GM12878 (cell line): ENCODE measurements around the gene PGBD5. TPM values are rescaled to one million over a fixed set of nuclear protein-coding genes. Genes with fewer than 3 reads are reported as not detected.

Experiments
- ATAC-seq: fragments of 200-7000 bp; cut with Tn5 transposase; 3 replicates; pipeline ENCODE4 v1.9.1; 2020; ENCODE audit warnings: mild to moderate bottlenecking, moderate library complexity
- BruUV-seq: library from RNA; stranded (reverse); fragments of 400-500 nt; replicated peaks from 2 replicates; lab custom pipeline; 2021; lab: Mats Ljungman, UMichigan
- CTCF ChIA-PET: fragments of 300-600 bp; sonication (Branson Sonifier 250); formaldehyde crosslinking; extraction: SDS; loops from one replicate; lab custom pipeline; 2021; ENCODE audit warnings: inconsistent platforms; lab: Yijun Ruan, JAX
- POLR2A ChIA-PET: fragments of 350-600 bp; formaldehyde crosslinking; extraction: SDS; loops from one replicate; lab custom pipeline; 2021; ENCODE audit warnings: inconsistent platforms; lab: Charles Lee
- RAD21 ChIA-PET: fragments of 300-600 bp; sonication (Branson Sonifier 250); formaldehyde crosslinking; loops from one replicate; lab custom pipeline; 2023; ENCODE audit warnings: antibody characterized with exemption; ENCODE audit not compliant: unreplicated experiment; lab: Charles Lee
- SMC1A ChIA-PET: fragments of 300-600 bp; sonication (Branson Sonifier 250); formaldehyde crosslinking; loops from one replicate; lab custom pipeline; 2023; ENCODE audit not compliant: unreplicated experiment, uncharacterized antibody; lab: Charles Lee
- DNase-seq: peaks from one replicate; pipeline ENCODE4 v3.0.0-alpha.2; 2011; ENCODE audit warnings: low read depth, low spot score
- FAIRE-seq: peaks from 3 replicates; lab custom pipeline; 2011; peaks lifted over from hg19 to GRCh38; lab: Jason Lieb, UNC
- H2AFZ ChIP-seq: 2 replicates; pipeline ENCODE4 v1.6.0; 2011; ENCODE audit warnings: low read depth, low read length, control low read depth; ENCODE audit not compliant: control insufficient read depth
- H3K27ac ChIP-seq: 2 replicates; pipeline ENCODE4 v1.5.1; 2011; ENCODE audit warnings: control low read depth; ENCODE audit not compliant: control insufficient read depth, insufficient read depth
- H3K27me3 ChIP-seq, 2 experiments: replicated peaks in 1 of 2; 2 replicates each; pipeline versions ENCODE4 v1.6.0 to v1.6.1; 2011; ENCODE audit warnings: low read length in 1 of 2; ENCODE audit not compliant: control insufficient read depth in 2 of 2, insufficient read depth in 2 of 2
- H3K36me3 ChIP-seq, 2 experiments: 2 replicates each; pipeline ENCODE4 v1.5.1; 2011; ENCODE audit warnings: low read length in 1 of 2; ENCODE audit not compliant: control insufficient read depth in 2 of 2, insufficient read depth in 2 of 2
- H3K4me1 ChIP-seq: 2 replicates; pipeline ENCODE4 v1.6.1; 2011; ENCODE audit warnings: mild to moderate bottlenecking, low read length, moderate library complexity, mixed read lengths; ENCODE audit not compliant: control insufficient read depth, insufficient read depth
- H3K4me2 ChIP-seq: 2 replicates; pipeline ENCODE4 v1.6.0; 2011; ENCODE audit warnings: control low read depth; ENCODE audit not compliant: control insufficient read depth, insufficient read depth
- H3K4me3 ChIP-seq: fragments of 200-600 bp; sonication (generic); 2 replicates; pipeline ENCODE4 v1.5.1; 2016
- H3K79me2 ChIP-seq: 2 replicates; pipeline ENCODE4 v1.6.0; 2011; ENCODE audit warnings: low read length; ENCODE audit not compliant: control insufficient read depth, insufficient read depth
- H3K9ac ChIP-seq: 2 replicates; pipeline ENCODE4 v1.8.0; 2011; ENCODE audit warnings: low read length, control low read depth, mixed read lengths; ENCODE audit not compliant: control insufficient read depth, insufficient read depth
- H3K9me3 ChIP-seq: replicated peaks from 3 replicates; pipeline ENCODE4 v1.5.1; 2011; ENCODE audit warnings: mild to moderate bottlenecking, low read length; ENCODE audit not compliant: control insufficient read depth, insufficient read depth
- H4K20me1 ChIP-seq: 2 replicates; pipeline ENCODE4 v1.6.0; 2011; ENCODE audit not compliant: control insufficient read depth, insufficient read depth
- BRCA1 ChIP-seq: IDR thresholded peaks from 2 replicates; pipeline ENCODE4 v1.6.1; 2011; ENCODE audit warnings: low read depth, low read length, improper control_type of control experiment
- PBX3 ChIP-seq: IDR thresholded peaks from 2 replicates; pipeline ENCODE4 v1.6.1; 2011; ENCODE audit warnings: mild to moderate bottlenecking, low read depth, low read length, moderate library complexity; ENCODE audit not compliant: insufficient replicate concordance
- WGBS: methylation state at CpG from one replicate; pipeline ENCODE4 v1.1.6; 2016; ENCODE audit warnings: low lambda C conversion rate; ENCODE audit not compliant: insufficient replicate concordance, insufficient coverage; ENCODE audit errors: missing lambda C conversion rate; 5-methylcytosine and 5-hydroxymethylcytosine counted together
- in situ Hi-C: fragments of 300-500 bp; cut with MboI; formaldehyde crosslinking; loops from 9 replicates; pipeline ENCODE4 v1.14.3; 2018; ENCODE audit warnings: mixed read lengths
- intact Hi-C: fragments of 100-400 bp; cut with micrococcal nuclease; formaldehyde crosslinking; loops from one replicate; pipeline ENCODE4 v1.14.2; 2022; ENCODE audit not compliant: unreplicated experiment
- polyA plus RNA-seq, 11 experiments: library from polyadenylated mRNA; depleted of rRNA in 4 of 11; unstranded in 6 of 11; stranded (reverse) in 5 of 11; fragments of >200 nt; fragmentation: Nextera tagmentation in 4 of 11; fragmentation: Illumina TruSeq in 1 of 11; extraction: Ambion mirVana in 4 of 11; extraction: Trizol in 1 of 11; gene quantifications; 1 replicate in 1 of 11; 2 replicates in 10 of 11; pipeline versions ENCODE4 v1.2.1 to v1.2.3, GENCODE V29; 2011 to 2016; ENCODE audit warnings: inconsistent platforms in 2 of 11, missing spikeins in 2 of 11, low read depth in 1 of 11
- total RNA-seq, 4 experiments: library from RNA; depleted of rRNA in 3 of 4; stranded (reverse); fragments of >200 nt in 3 of 4; fragmentation: Illumina TruSeq in 1 of 4; extraction: Trizol in 1 of 4; gene quantifications; 2 replicates each; pipeline versions ENCODE4 v1.2.1 to v1.2.3, GENCODE V29; 2013 to 2021
- TF ChIP-seq, protein P1 (sequence below): IDR thresholded peaks from 2 replicates; pipeline ENCODE4 v1.6.1; 2012; ENCODE audit warnings: low read depth, low read length, improper control_type of control experiment
- TF ChIP-seq, protein P2 (sequence below): fragments of 450-650 bp; formaldehyde crosslinking; IDR thresholded peaks from 2 replicates; pipeline ENCODE4 v1.4.0; 2020; ENCODE audit warnings: mild to moderate bottlenecking, moderate library complexity

PGBD5 gene
- total and polyA plus RNA-seq, 10 of the 15 experiments (the other 5 are each of a cell fraction or from before 2014, with no cell fraction given) = 0.03 TPM; not detected in 9

- Histone ChIP-seq H3K4me2 (no peak overlapping the region), H3K4me3 (no peak overlapping the region), H3K36me3 (no peaks in the 10 kb centered on the region), H3K9ac (no peak overlapping the region), H3K79me2 (no peaks in the 10 kb centered on the region), H3K4me1 (no peaks in the 10 kb centered on the region), H3K27me3 (no peaks in the 10 kb centered on the region), H3K27ac (no peak overlapping the region), H4K20me1 (no peaks in the 10 kb centered on the region), H3K9me3 (no peaks in the 10 kb centered on the region; the same call in 2 of the 3 replicates), H2AFZ (no peak overlapping the region)
- no peak for ATAC-seq
- TF ChIP-seq PBX3 = no peak
- TF ChIP-seq, protein P1, sequence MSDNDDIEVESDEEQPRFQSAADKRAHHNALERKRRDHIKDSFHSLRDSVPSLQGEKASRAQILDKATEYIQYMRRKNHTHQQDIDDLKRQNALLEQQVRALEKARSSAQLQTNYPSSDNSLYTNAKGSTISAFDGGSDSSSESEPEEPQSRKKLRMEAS = no peak
- no peak for TF ChIP-seq BRCA1
- TF ChIP-seq, protein P2, sequence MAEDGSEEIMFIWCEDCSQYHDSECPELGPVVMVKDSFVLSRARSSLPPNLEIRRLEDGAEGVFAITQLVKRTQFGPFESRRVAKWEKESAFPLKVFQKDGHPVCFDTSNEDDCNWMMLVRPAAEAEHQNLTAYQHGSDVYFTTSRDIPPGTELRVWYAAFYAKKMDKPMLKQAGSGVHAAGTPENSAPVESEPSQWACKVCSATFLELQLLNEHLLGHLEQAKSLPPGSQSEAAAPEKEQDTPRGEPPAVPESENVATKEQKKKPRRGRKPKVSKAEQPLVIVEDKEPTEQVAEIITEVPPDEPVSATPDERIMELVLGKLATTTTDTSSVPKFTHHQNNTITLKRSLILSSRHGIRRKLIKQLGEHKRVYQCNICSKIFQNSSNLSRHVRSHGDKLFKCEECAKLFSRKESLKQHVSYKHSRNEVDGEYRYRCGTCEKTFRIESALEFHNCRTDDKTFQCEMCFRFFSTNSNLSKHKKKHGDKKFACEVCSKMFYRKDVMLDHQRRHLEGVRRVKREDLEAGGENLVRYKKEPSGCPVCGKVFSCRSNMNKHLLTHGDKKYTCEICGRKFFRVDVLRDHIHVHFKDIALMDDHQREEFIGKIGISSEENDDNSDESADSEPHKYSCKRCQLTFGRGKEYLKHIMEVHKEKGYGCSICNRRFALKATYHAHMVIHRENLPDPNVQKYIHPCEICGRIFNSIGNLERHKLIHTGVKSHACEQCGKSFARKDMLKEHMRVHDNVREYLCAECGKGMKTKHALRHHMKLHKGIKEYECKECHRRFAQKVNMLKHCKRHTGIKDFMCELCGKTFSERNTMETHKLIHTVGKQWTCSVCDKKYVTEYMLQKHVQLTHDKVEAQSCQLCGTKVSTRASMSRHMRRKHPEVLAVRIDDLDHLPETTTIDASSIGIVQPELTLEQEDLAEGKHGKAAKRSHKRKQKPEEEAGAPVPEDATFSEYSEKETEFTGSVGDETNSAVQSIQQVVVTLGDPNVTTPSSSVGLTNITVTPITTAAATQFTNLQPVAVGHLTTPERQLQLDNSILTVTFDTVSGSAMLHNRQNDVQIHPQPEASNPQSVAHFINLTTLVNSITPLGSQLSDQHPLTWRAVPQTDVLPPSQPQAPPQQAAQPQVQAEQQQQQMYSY (CRISPR knock-in tag) = no peak
- ChIA-PET POLR2A (no interaction called here), CTCF (no interaction called here), RAD21 (no interaction called here), SMC1A (no interaction called here)
- no peak for DNase-seq
- 11% methylated on average over 2 of the region's 2 CpGs for WGBS
- FAIRE-seq = no peak
- in situ Hi-C loops = no loop called here
- intact Hi-C loops = no loop called here
- BruUV-seq = no TSS peak
These were observed 41.0 kb downstream of the PGBD5 start for GRCh38 chr1:230385158-230385450.
